K562 (cell line): ENCODE results near the gene THAP2. TPM values are rescaled to one million over a fixed set of nuclear protein-coding genes. Genes with fewer than 3 reads are reported as not detected.

Experiments used
- ATF7 ChIP-seq: fragments of 450-650 bp; IDR thresholded peaks from 2 replicates; pipeline ENCODE4 v1.7.1; 2014; ENCODE audit warnings: mild to moderate bottlenecking, moderate library complexity
- CCNT2 ChIP-seq: IDR thresholded peaks from 2 replicates; pipeline ENCODE4 v1.6.1; 2011; ENCODE audit warnings: borderline replicate concordance, low read depth, mild to moderate bottlenecking, moderate library complexity, mixed read lengths, low read length; ENCODE audit not compliant: insufficient read length; ENCODE audit errors: extremely low read depth
- CTCFL ChIP-seq: IDR thresholded peaks from 2 replicates; pipeline ENCODE4 v1.6.1; 2011; ENCODE audit warnings: borderline replicate concordance, low read depth, mild to moderate bottlenecking, moderate library complexity, low read length; ENCODE audit not compliant: insufficient read depth, poor library complexity, severe bottlenecking
- FOXA3 ChIP-seq, 2 experiments: fragments of 450-650 bp in 1 of 2; sonication (generic) in 1 of 2; formaldehyde crosslinking; IDR thresholded peaks in 1 of 2; conservative IDR thresholded peaks in 1 of 2; 2 replicates each; pipeline versions ENCODE4 v1.4.0 to v1.8.0; 2020 to 2022; ENCODE audit warnings: mild to moderate bottlenecking in 2 of 2, missing genetic modification reagents in 1 of 2
- FOXM1 ChIP-seq, 2 experiments: fragments of 450-650 bp in 1 of 2; sonication (generic) in 1 of 2; formaldehyde crosslinking in 1 of 2; IDR thresholded peaks; 2 replicates each; pipeline versions ENCODE4 v1.6.1 to v1.9.0; 2017 to 2022; ENCODE audit warnings: low read depth in 2 of 2, mild to moderate bottlenecking in 2 of 2, missing genetic modification reagents in 1 of 2, moderate library complexity in 1 of 2
- MAX ChIP-seq: sonication (generic); formaldehyde crosslinking; IDR thresholded peaks from 2 replicates; pipeline ENCODE4 v1.9.0; 2022; ENCODE audit warnings: mild to moderate bottlenecking, missing genetic modification reagents
- NFIX ChIP-seq: fragments of 250-450 bp; sonication (Bioruptor Pico); IDR thresholded peaks from 2 replicates; pipeline ENCODE4 v1.4.0; 2020; ENCODE audit warnings: low read depth, mild to moderate bottlenecking, moderate library complexity
- PHF21A ChIP-seq: fragments of 450-650 bp; IDR thresholded peaks from 2 replicates; pipeline ENCODE4 v1.6.1; 2017; ENCODE audit warnings: low read depth, borderline replicate concordance
- STAG1 ChIP-seq: sonication (generic); formaldehyde crosslinking; IDR thresholded peaks from 2 replicates; pipeline ENCODE4 v1.5.0; 2020; ENCODE audit warnings: missing genetic modification reagents, borderline replicate concordance
- TCFL5 ChIP-seq: fragments of 250-450 bp; sonication (Bioruptor Pico); conservative IDR thresholded peaks from 2 replicates; pipeline ENCODE4 v1.6.1; 2021; ENCODE audit warnings: mild to moderate bottlenecking, moderate library complexity, matching md5 sums
- ZBTB33 ChIP-seq: sonication (generic); formaldehyde crosslinking; IDR thresholded peaks from 2 replicates; pipeline ENCODE4 v1.8.1; 2023; ENCODE audit warnings: mild to moderate bottlenecking, missing genetic modification reagents
- ZHX1 ChIP-seq: fragments of 150-350 bp; conservative IDR thresholded peaks from 2 replicates; pipeline ENCODE4 v1.6.1; 2014; ENCODE audit warnings: low read length
- ZNF12 ChIP-seq: sonication (generic); formaldehyde crosslinking; IDR thresholded peaks from 2 replicates; pipeline ENCODE4 v1.4.0; 2020; ENCODE audit warnings: mild to moderate bottlenecking, missing genetic modification reagents
- ZNF354B ChIP-seq: fragments of 250-450 bp; sonication (Bioruptor Pico); IDR thresholded peaks from 2 replicates; pipeline ENCODE4 v1.4.0; 2020
- ZNF57 ChIP-seq: fragments of 450-650 bp; formaldehyde crosslinking; IDR thresholded peaks from 2 replicates; pipeline ENCODE4 v1.4.0; 2020; ENCODE audit warnings: mild to moderate bottlenecking, moderate library complexity
- ZNF592 ChIP-seq: fragments of 450-650 bp; IDR thresholded peaks from 2 replicates; pipeline ENCODE4 v1.6.1; 2017; ENCODE audit warnings: antibody characterized with exemption, mild to moderate bottlenecking
- polyA plus RNA-seq, 8 experiments: library from polyadenylated mRNA; depleted of rRNA in 4 of 8; stranded (reverse) in 5 of 8; unstranded in 3 of 8; fragments of >200 nt; fragmentation: Nextera tagmentation in 2 of 8; fragmentation: Illumina TruSeq in 1 of 8; extraction: Ambion mirVana in 2 of 8; extraction: Trizol in 1 of 8; gene quantifications; 2 replicates each; pipeline versions ENCODE4 v1.2.1 to v1.2.3, GENCODE V29; 2011 to 2014; ENCODE audit warnings: inconsistent platforms in 1 of 8, missing spikeins in 1 of 8
- total RNA-seq, 7 experiments: library from RNA; depleted of rRNA in 6 of 7; stranded (reverse); fragments of >200 nt in 6 of 7; fragmentation: Illumina TruSeq in 2 of 7; extraction: Trizol in 2 of 7; gene quantifications; 2 replicates each; pipeline versions ENCODE4 v1.2.1 to v1.2.3, GENCODE V29; 2011 to 2021; ENCODE audit warnings: low replicate concordance in 1 of 7

Gene THAP2
- total and polyA plus RNA-seq, 9 of the 15 experiments (the other 6 are each of a cell fraction or from before 2014, with no cell fraction given) = 1.8 to 18.9 (median 7.3) TPM

- TF ChIP-seq ZNF592 (no peak), ATF7 (0 out of 2 replicates have a peak, but pooled peaks have one; percentile 38), CCNT2 (peak; percentile 26), ZNF354B (no peak), ZHX1 (no peak), STAG1 (CRISPR knock-in tag) (no peak), NFIX (CRISPR knock-in tag) (no peak), FOXA3 (CRISPR knock-in tag; conservative IDR thresholded peaks at IDR 0.05 in 1 of 2, IDR thresholded peaks at IDR 0.05 in 1 of 2) (no peak), FOXM1 (IDR thresholded peaks at IDR 0.05; ENCODE audit: low read depth) (peak; percentile 79; the same call in 1 of the 2 replicates), FOXM1 (CRISPR knock-in tag; IDR thresholded peaks at IDR 0.05; ENCODE audit: low read depth) (no peak), ZNF57 (no peak), PHF21A (no peak), ZNF12 (CRISPR knock-in tag) (no peak), CTCFL (no peak), MAX (CRISPR knock-in tag) (no peak), TCFL5 (CRISPR knock-in tag) (no peak), ZBTB33 (CRISPR knock-in tag) (no peak)
These were observed 22.7 kb upstream of the THAP2 start (continued) for GRCh38 chr12:71641390-71641789.
